HPDE6-E6E7 (cell line): ENCODE measurements around the gene MDM2.

Experiments used
- DNase-seq: peaks from one replicate; pipeline ENCODE4 v3.0.0; 2011; ENCODE audit warnings: missing footprints; ENCODE audit errors: extremely low spot score

MDM2 gene

GRCh38 chr12:68851592-68852306, 43.8 kb downstream of the MDM2 start:
- DNase-seq, result no peak

- no peak for DNase-seq
These were observed 45.6 kb downstream of the MDM2 start for GRCh38 chr12:68853396-68854077.

GRCh38 chr12:68854078-68854468, 46.1 kb downstream of the MDM2 start:
- no peak for DNase-seq

GRCh38 chr12:68854554-68854953, 46.6 kb downstream of the MDM2 start:
- no peak for DNase-seq

- no peak for DNase-seq
These were observed 47.1 kb downstream of the MDM2 start for GRCh38 chr12:68855111-68855510.

- no peak for DNase-seq
These were observed 47.8 kb downstream of the MDM2 start for GRCh38 chr12:68855771-68856170.

- no peak for DNase-seq
These were observed 48.5 kb downstream of the MDM2 start for GRCh38 chr12:68856510-68856909.

GRCh38 chr12:68861890-68862289, 53.9 kb downstream of the MDM2 start:
- no peak for DNase-seq

- no peak for DNase-seq
These were observed 55.3 kb downstream of the MDM2 start for GRCh38 chr12:68863109-68863770.

- DNase-seq, result peak; percentile 16
These were observed 56.0 kb downstream of the MDM2 start for GRCh38 chr12:68863886-68864454.

- no peak for DNase-seq
These were observed 56.6 kb downstream of the MDM2 start for GRCh38 chr12:68864604-68865003.

GRCh38 chr12:68865399-68866164, 57.6 kb downstream of the MDM2 start:
- DNase-seq, result no peak

- DNase-seq, result no peak
These were observed 59.0 kb downstream of the MDM2 start for GRCh38 chr12:68866950-68867349.

GRCh38 chr12:68867606-68868005, 59.6 kb downstream of the MDM2 start:
- DNase-seq, result no peak

GRCh38 chr12:68868043-68868790, 60.2 kb downstream of the MDM2 start:
- no peak for DNase-seq

GRCh38 chr12:68870011-68870410, 62.0 kb downstream of the MDM2 start:
- DNase-seq, result no peak

GRCh38 chr12:68870443-68870842, 62.5 kb downstream of the MDM2 start:
- DNase-seq, result no peak

GRCh38 chr12:68871396-68871795, 63.4 kb downstream of the MDM2 start:
- no peak for DNase-seq

- no peak for DNase-seq
These were observed 63.9 kb downstream of the MDM2 start for GRCh38 chr12:68871921-68872320.

GRCh38 chr12:68873316-68873715, 65.3 kb downstream of the MDM2 start:
- DNase-seq, result no peak

- DNase-seq, result no peak
These were observed 68.5 kb downstream of the MDM2 start for GRCh38 chr12:68876461-68876860.
